Measurements from ENCODE around the gene AKR1B1.

Gene AKR1B1

GRCh38 chr7:134406431-134406830 is 52.5 kb downstream of the AKR1B1 start:
- DNase-seq, result no peak

GRCh38 chr7:134405299-134405698 is 53.6 kb downstream of the AKR1B1 start:
- no peak for DNase-seq

GRCh38 chr7:134403062-134403461 is 55.8 kb downstream of the AKR1B1 start:
- no peak for DNase-seq

- no peak for DNase-seq
Observed at GRCh38 chr7:134400859-134401258, 58.0 kb downstream of the AKR1B1 start.

- DNase-seq, result no peak
Observed at GRCh38 chr7:134396031-134396430, 62.9 kb downstream of the AKR1B1 start.

GRCh38 chr7:134395604-134396003 is 63.3 kb downstream of the AKR1B1 start:
- no peak for DNase-seq

GRCh38 chr7:134394056-134394455 is 64.8 kb downstream of the AKR1B1 start:
- no peak for DNase-seq

Measured in COR-L47 (cell line).